NOMO-1 treated with dmso at 0.1 percent for 144 hours (cell line): ENCODE results near the gene FBXO34.

Experiments
- DNase-seq: peaks from one replicate; lab custom pipeline; 2025; ENCODE audit not compliant: unreplicated experiment; lab: John Stamatoyannopoulos, UW

The FBXO34 gene, protein sequence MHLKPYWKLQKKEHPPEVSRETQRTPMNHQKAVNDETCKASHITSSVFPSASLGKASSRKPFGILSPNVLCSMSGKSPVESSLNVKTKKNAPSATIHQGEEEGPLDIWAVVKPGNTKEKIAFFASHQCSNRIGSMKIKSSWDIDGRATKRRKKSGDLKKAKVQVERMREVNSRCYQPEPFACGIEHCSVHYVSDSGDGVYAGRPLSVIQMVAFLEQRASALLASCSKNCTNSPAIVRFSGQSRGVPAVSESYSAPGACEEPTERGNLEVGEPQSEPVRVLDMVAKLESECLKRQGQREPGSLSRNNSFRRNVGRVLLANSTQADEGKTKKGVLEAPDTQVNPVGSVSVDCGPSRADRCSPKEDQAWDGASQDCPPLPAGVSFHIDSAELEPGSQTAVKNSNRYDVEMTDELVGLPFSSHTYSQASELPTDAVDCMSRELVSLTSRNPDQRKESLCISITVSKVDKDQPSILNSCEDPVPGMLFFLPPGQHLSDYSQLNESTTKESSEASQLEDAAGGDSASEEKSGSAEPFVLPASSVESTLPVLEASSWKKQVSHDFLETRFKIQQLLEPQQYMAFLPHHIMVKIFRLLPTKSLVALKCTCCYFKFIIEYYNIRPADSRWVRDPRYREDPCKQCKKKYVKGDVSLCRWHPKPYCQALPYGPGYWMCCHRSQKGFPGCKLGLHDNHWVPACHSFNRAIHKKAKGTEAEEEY

DNA sequence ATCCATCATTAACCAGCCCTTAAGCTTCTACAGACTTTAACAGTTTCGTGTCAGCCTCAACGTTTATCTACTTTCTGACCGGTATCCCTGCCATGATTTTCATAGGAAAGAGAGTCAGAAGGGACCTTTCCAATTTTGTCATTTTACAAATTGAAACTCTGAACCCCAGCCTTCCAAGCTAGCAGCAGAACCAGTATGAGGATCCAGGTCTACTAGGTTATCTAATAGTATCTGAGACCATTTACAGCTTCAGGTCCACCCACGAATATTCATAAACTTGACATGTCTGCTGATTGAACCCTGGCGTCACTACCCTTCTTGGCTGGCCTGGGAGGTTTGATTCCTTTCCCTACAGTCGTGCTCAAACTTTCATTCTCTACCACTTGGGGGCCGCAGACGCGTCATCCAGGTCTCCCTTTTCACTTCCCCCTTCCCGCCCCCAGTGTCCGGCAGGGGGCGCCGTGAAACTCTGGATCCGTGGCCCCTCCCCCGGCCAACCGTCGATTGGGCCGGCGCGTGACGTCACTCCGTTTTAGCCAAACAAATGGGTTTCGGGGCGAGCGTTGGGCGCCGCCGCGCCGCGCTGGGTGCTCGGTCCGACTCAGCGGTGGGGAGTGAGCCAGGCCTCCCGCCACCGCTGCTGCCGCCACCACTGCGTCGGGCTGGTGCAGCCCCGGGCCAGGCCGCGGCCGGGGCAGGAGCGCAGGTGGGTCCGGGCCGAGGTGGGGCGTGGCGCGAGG lies at the start of gene FBXO34:
TSS of gene FBXO34 (plus strand) at position 590 of the 740 bp plus-strand sequence. CDS start 78,970 bp downstream, outside the sequence.
- DNase-seq = peak; percentile 94

DNA sequence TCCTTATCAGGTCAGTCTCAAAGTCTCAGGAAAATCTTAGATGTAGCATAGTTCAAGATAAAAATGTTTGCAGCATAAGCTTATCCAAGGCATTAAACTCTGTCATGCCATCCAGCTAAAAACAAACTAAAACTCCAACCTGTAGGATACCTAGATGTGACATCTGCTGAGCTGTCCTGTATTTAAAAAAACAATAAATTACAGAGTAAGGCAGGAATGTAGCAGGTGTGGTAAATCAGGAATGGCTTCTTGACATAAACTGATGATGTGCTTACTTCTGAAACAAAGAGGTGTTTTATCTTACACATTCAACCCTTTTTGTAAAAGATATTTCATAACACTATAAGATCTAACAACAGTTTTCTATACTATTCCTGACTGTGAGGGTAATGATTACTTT lies 49.3 kb upstream of the FBXO34 start:
- DNase-seq = no peak

DNA sequence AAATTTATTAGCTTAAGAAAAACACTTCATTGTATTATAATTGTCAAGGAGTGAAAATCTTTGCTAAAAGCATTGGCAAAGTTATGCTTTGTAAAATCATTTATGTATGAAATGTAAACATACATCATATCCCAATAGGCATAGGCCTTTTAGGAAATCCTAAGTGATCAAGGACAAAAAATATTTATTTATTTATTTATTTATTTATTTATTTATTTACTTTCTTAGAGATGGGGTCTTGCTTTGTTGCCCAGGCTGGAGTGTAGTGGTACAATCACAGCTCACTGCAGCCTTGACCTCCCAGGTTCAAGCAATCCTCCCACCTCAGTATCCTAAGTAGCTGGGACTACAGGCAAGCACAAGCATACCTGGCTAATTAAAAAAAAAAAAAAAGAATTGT lies 47.9 kb upstream of the FBXO34 start:
- DNase-seq = no peak

DNA sequence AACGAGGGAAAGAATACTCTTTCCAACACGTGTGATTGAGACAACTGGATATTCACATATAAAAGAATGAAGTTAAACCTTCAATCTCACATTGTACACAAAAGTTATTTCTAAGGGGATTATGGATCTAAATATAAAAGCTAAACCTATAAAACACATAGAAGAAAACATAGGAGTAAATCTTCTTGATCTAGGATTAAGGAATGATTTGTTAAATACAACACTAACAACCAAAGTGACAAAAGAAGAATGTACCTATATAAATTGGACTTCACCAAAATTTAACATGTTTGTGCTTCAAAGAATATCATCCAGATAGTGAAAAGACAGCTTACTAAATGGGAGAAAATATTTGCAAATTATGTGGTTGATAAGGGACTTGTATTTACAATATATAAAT lies 43.0 kb upstream of the FBXO34 start:
- DNase-seq = no peak

DNA sequence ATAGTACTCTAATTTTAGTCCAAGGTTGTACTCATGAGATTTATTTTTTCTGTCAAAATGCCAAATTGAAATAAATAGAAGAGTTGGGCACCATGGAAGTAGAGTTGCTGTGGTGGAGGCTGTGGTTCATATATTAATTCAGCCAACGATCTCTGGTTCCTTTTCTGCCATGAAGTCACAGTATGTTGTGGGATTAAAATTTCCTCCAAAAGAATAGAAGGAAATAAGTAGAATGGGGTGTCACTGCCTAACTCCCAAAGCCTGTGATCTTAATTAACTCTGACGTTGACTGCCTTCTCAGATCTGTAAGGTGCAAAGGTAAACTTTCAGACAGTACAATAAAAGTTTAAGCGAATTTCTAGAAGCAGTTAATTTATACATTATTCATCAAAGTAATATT lies 37.6 kb upstream of the FBXO34 start:
- no peak for DNase-seq

DNA sequence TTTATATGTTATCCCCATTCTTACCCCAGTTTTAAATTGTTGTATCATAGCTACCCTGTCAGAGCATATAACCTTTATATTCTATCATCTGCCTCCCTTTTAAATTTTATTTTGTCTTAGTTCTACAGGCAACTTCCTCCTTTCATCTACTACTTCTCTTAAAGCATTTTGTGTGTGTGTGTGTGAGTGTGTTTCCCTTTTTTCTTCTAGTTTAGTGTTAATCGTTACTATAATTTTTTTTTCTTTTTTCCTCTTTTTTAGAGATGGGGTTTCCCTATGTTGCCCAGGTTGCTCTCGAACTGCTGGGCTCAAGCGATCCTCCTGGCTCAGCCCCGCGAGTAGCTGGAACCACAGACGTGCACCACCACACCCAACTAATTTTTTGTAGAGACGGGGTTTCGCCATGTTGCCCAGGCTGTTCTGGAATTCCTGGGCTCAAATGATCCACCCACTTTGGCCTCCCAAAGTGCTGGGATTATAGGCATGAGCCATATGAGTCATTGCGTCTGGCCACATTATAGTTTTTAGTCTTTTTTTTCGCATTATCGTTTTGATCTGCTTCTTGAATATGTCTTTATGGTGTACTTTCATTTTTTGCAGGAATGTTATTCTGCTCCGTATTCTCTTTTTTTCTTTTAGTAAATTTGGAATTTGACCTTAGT lies 33.1 kb upstream of the FBXO34 start:
- peak; percentile 72 for DNase-seq

DNA sequence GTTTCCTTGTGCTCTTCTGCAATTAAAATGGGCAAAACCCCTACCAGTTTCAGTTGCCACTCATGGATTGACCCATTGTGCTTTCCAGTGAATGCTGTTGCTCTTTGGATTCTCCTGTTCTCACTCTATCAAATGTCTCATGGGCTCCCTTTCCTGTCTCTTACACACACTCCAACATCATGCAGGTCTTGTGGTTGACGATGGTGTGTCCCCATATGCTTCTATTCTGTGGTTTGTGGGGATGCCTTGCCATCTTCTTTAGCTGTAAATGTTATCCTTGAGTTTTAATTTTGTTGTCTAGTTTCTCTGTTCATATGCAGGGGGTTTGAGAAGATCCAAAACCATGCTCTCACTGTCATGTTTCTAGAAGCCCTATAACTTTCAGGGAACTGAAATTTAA lies 31.9 kb upstream of the FBXO34 start:
- DNase-seq = no peak

DNA sequence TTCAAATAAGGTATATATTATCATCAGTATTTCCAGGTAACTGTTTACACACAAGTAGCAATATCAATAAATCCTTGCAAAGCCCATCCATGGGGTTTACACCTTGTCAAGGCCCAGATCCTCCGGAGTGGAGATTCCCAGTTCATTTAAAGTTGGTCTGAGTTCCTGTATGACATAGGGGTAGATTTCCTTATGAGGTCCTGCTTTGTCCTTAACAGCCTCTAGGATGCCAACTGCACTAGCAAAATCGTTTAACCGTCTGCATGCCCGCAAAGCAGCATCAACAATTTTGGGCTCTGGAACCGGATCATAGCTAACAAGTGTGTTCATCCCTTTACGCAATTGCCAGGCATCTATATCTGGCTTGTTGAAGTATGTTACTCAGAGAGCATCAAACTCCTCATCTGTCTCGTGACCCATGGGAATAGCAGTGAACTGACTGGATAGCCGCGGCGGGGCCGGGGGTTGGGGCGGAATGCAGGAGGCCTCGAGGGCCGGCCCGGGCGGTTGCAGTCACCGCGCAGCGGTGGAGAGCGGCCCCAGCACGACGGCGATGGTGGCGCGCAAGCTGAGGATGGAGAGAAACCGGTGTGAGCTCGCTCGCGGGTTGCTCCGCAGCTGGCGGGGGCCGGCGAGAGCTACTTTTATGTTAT lies 30.6 kb upstream of the FBXO34 start:
- DNase-seq = no peak

DNA sequence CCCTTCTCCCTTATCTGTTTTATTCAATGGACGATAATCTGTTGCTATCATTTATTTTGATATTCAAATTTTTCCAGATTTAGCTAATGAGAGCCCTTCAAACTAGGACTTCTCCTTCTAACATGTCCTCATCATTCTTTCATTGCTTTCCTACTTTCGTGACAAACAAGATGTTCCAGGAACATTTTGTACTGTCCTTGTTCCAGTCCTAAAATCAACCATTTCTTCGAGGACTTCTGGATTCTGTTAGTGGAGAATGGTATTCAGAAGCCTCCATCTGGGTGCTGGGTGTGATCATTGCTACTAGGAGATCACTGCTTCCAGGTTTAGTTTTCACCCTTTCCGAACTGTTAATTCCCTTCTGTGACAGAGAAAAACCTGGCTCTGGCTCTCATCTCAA lies 29.5 kb upstream of the FBXO34 start:
- DNase-seq = no peak

DNA sequence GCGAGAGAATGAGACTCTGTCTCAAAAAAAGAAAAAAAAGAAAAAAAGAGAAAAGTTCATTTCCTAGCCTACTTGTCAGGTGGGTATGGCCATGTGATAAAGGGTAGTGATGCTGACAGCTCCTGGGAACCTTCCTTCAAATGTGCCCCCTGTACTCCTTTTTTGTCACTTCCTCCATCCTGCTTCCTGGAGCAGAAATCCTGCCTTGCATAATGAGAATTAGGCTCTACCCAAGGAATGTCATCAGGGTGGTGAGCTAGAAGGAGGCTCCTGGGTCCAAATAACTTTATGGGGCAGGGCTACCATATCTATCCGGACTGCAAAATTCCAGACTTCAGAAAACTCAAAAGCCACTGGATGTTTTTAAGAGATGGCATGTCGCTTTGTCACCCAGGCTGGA lies 27.8 kb upstream of the FBXO34 start:
- DNase-seq = no peak

DNA sequence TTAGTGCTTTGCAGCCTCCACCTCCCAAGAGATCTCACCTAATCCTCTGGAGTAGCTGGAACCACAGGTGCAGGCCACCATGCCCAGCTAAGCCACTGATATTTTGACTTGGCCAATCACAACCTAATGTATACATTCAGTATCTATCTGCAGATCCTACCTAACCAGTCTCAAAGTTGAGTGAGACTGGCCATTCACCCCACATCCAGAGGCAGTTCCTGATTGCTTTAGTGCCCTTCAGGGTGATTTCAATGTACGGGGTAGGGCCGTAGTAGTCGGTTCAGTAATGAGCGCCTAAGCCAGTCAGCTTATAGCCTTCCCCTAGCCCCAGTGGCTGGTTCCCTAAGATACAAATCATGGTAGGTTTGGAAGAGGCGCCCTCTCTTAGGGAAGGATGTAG lies 27.4 kb upstream of the FBXO34 start:
- no peak for DNase-seq

DNA sequence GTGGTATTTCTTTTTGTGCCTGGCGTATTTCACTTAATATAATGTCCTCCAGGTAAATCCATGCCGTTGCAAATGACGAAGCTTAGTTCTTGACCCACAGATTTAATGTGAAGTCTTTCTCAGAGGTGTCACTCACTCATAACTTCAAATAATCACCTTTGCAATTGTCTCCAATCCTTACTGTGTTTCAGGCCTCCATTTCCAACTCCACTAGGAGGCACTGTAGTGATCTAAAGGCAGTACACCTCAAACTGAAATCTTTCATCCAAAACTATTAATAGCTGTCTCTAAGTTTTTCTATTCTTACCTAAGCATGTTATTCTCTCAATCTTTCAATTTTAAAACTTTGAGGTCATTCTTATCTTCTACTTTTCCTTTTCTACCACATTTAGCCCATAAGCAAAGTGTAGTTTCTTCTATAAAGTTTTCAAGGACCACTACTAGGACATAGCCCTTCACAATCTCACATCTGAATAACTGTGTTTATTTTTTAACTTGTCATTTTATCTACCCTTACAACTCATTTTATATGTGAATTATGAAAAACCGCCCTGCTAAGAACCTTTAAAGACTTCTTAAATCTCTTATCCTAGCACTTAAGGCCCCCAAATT lies 25.5 kb upstream of the FBXO34 start:
- no peak for DNase-seq

DNA sequence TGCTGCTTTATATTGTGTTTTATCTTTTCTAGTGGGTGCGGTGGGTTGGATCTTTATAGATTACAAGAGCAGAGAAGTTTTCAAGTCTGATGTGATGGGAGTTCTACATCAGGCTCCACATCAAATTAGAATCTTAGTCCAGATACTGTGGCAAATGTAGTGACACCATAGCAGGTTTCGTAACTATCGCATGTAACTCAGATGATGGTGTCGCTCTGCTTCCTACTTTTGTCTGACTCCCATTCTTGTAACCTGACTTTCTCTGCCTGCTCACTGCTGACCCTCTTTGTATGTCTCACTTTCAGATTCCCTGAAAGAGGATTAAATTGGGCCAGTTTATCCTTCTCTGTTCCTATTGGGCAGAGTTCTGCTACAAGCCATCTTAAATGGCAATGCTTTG lies 22.8 kb upstream of the FBXO34 start:
- DNase-seq = no peak

DNA sequence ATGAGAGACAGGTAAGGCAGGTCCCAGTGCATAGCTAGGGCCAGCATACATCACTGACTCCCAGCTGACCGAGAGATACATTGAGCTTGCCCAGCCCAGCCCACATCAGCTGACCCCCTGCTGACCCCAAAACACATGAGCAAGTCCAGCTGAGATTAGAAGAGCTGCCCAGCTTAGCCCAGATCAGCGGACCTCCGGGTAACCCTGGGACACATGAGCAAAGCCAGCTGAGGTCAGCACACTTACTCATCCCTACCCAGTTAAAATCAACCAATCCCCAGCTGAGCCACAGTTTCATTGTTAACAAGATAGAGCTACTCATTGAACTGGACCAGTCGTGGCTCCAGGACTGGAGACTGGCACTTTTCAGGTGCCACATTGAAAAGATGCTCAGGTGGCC lies 21.8 kb upstream of the FBXO34 start:
- DNase-seq = no peak

DNA sequence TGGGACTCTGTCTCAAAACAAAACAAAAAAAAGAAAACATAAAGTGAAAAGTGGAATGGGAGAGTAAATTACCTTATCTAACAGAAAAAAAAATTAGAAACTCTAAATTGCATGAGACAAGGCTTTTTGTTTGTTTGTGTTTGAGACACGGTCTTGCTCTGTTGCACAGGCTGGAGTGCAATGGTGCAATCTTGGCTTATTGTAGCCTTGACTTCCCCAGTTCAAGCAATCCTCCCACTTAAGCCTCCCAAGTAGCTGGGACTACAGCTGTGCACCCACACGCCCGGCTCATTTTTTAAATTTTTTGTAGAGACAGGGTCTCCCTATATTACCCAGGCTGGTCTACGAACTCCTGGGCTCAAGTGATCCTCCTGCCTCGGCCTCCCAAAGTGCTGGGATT lies 17.9 kb upstream of the FBXO34 start:
- no peak for DNase-seq

DNA sequence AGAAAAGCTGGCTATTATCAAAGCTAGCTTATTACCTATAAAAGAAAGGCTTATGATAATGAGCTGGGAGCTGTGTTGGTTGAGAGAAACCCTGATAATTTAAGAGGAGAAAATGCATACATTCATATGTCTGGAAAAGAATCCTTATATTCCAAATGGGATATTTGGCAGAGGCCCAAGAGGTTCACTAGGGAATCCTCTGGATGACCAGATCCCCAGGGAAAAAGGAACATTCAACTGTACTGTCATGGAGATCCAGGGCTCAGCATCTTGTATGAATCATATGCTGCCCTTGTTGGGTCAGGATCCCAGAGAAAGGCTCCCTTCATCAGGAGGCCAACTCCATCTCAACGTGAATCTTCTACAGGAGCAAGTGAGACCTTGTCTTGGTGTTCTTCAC lies 16.6 kb upstream of the FBXO34 start:
- DNase-seq = no peak

DNA sequence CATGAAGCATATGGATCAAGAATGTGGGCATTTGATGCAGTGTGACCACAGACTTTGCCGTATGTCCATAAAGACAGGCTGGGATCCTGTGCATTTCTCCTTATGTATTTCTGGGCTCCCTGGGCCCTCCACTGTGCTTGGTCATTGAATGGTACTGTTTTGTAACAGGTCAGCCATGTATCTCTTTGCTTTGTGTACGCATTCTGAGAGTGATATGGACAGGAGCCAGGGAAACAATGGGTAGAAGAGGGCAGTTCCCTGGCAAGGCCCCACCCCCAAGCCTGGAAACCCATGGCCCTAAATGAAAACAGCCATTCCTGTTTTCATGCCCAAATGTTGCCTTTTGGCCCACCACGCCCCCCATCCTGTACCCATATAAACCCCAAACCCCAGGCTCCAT lies 15.2 kb upstream of the FBXO34 start:
- DNase-seq = no peak

DNA sequence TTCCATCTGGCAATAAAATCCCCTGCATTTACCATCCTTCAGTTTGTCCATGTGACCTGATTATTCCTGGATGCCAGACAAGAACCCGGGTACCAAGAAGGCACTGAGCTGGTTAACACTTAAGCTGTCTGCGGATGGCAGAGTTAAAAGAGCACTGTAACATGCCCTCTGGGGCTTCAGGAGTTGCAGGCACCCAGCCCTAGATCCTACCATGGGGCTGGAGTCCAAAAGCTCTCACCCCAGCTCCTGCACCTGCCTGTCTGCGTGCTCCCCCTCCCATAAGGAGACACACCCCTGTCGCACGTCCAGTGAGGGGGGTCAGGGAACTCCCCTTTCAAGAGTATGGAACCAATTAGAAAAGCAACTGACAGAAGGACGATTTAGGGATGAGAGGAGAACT lies 14.6 kb upstream of the FBXO34 start:
- DNase-seq = no peak

DNA sequence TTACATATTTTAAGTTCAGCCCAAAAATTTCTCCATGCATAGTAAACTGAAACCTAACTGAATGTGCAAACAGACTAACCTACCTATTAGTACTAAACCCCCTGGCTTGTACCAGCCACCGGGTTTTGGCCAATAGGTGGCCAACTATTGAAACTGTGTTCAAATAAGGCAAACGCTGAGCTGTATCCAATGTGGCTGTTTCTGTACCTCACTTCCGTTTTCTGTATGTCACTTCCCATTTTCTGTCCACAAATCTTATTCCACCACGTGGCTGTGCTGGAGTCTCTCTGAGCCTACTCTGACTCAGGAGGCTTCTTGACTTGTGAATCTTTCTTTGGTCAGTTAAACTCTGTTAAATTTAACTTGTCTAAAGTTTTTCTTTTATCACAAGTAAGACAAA lies 6.0 kb upstream of the FBXO34 start:
- DNase-seq = peak; percentile 59

DNA sequence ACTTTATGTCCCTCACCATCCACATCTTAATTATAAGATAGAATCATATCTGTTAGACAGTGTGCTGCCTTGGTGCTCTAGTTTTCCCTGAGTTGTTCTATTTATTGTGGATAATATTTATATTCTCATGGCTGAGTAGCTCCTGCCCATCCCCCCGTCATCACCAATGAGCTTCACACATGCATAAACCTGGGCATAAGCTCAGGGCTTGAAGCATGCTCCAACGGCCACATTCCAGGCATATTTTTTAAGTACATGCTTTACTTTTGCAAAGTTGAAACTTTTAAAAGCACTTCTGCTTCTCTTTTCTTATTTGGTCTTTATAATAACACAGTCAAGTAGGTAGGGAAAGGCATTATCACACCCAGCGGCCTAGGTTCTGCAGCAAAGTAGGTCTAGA lies 3.4 kb upstream of the FBXO34 start:
- no peak for DNase-seq
